GM12892 (cell line): Measurements from ENCODE around the gene CWC22.

Experiments
- DNase-seq: peaks from one replicate; pipeline ENCODE4 v3.0.0; 2011; ENCODE audit not compliant: insufficient read length
- FAIRE-seq: peaks from 2 replicates; lab custom pipeline; 2011; peaks lifted over from hg19 to GRCh38; lab: Jason Lieb, UNC
- POLR2A ChIP-seq: IDR thresholded peaks from 2 replicates; pipeline ENCODE4 v1.6.1; 2011; ENCODE audit warnings: low read depth, low read length, control low read depth
- POLR2AphosphoS5 ChIP-seq: IDR thresholded peaks from 2 replicates; pipeline ENCODE4 v1.6.1; 2011; ENCODE audit warnings: low read depth, low read length, control low read depth
- TAF1 ChIP-seq: IDR thresholded peaks from 2 replicates; pipeline ENCODE4 v1.6.1; 2011; ENCODE audit warnings: low read depth, mild to moderate bottlenecking, control low read depth, low read length, borderline replicate concordance

Gene CWC22

GRCh38 chr2:180002198-180002770, 4.8 kb downstream of the CWC22 start:
- FAIRE-seq (no peak), DNase-seq (no peak)
- no peak for TF ChIP-seq TAF1
- no peak for TF ChIP-seq POLR2AphosphoS5
- TF ChIP-seq POLR2A: no peak

- no peak for DNase-seq
- no peak for FAIRE-seq
Measured at GRCh38 chr2:180001726-180002125, 5.4 kb downstream of the CWC22 start.

GRCh38 chr2:180000434-180000833, 6.7 kb downstream of the CWC22 start:
- DNase-seq: no peak
- TF ChIP-seq POLR2AphosphoS5 (no peak), POLR2A (no peak), TAF1 (no peak)
- FAIRE-seq: no peak

More at GRCh38 chr2:180001726-180002125, 5.4 kb downstream of the CWC22 start:
- TF ChIP-seq TAF1: no peak
- TF ChIP-seq POLR2A: no peak
- no peak for TF ChIP-seq POLR2AphosphoS5

GRCh38 chr2:179999000-179999399, 8.1 kb downstream of the CWC22 start:
- no peak for FAIRE-seq
- no peak for DNase-seq
- TF ChIP-seq POLR2AphosphoS5: no peak
- TF ChIP-seq POLR2A: no peak
- no peak for TF ChIP-seq TAF1

GRCh38 chr2:179995741-179996515, 11.2 kb downstream of the CWC22 start:
- no peak for TF ChIP-seq POLR2AphosphoS5
- no peak for TF ChIP-seq TAF1
- TF ChIP-seq POLR2A: no peak
- DNase-seq: no peak
- FAIRE-seq: peak; percentile 14

GRCh38 chr2:179991344-179991743, 15.8 kb downstream of the CWC22 start:
- no peak for DNase-seq
- TF ChIP-seq TAF1: no peak
- no peak for TF ChIP-seq POLR2A
- TF ChIP-seq POLR2AphosphoS5: no peak
- FAIRE-seq: peak; percentile 44

GRCh38 chr2:179990676-179991317, 16.3 kb downstream of the CWC22 start:
- FAIRE-seq: no peak

GRCh38 chr2:179987916-179988315, 19.2 kb downstream of the CWC22 start:
- TF ChIP-seq POLR2A (no peak), TAF1 (no peak), POLR2AphosphoS5 (no peak)
- FAIRE-seq: no peak
- DNase-seq: no peak

More at GRCh38 chr2:179990676-179991317, 16.3 kb downstream of the CWC22 start:
- DNase-seq: no peak
- no peak for TF ChIP-seq TAF1

GRCh38 chr2:179985163-179985820, 21.8 kb downstream of the CWC22 start:
- DNase-seq: no peak
- TF ChIP-seq POLR2A (no peak), TAF1 (no peak), POLR2AphosphoS5 (no peak)
- peak; percentile 36 for FAIRE-seq

GRCh38 chr2:179983250-179983932, 23.7 kb downstream of the CWC22 start:
- FAIRE-seq (no peak), DNase-seq (no peak)
- TF ChIP-seq POLR2AphosphoS5 (no peak), TAF1 (no peak)

GRCh38 chr2:179981085-179981484, 26.0 kb downstream of the CWC22 start:
- no peak for FAIRE-seq
- DNase-seq: no peak
- TF ChIP-seq POLR2A: no peak
- no peak for TF ChIP-seq TAF1
- no peak for TF ChIP-seq POLR2AphosphoS5
